ENCODE results near the gene ZNF385B.

The ZNF385B gene

GRCh38 chr2:179619947-179620467 is 241.4 kb downstream of the ZNF385B start:
- no peak for DNase-seq

GRCh38 chr2:179614121-179614520 is 247.3 kb downstream of the ZNF385B start:
- DNase-seq, result no peak

GRCh38 chr2:179613701-179614100 is 247.7 kb downstream of the ZNF385B start:
- no peak for DNase-seq

- no peak for DNase-seq
These were observed 248.1 kb downstream of the ZNF385B start for GRCh38 chr2:179613299-179613651.

GRCh38 chr2:179612591-179613298 is 248.7 kb downstream of the ZNF385B start:
- DNase-seq, result no peak

GRCh38 chr2:179612108-179612507 is 249.3 kb downstream of the ZNF385B start:
- DNase-seq, result no peak

- no peak for DNase-seq
These were observed 255.3 kb downstream of the ZNF385B start for GRCh38 chr2:179606141-179606540.

GRCh38 chr2:179605341-179605740 is 256.1 kb downstream of the ZNF385B start:
- no peak for DNase-seq

- DNase-seq, result no peak
These were observed 256.8 kb downstream of the ZNF385B start for GRCh38 chr2:179604598-179604997.

GRCh38 chr2:179602452-179602851 is 259.0 kb downstream of the ZNF385B start:
- DNase-seq, result no peak

- DNase-seq, result no peak
These were observed 265.4 kb downstream of the ZNF385B start for GRCh38 chr2:179596018-179596417.

- DNase-seq, result no peak
These were observed 266.1 kb downstream of the ZNF385B start for GRCh38 chr2:179595284-179595683.

GRCh38 chr2:179594268-179595112 is 266.9 kb downstream of the ZNF385B start:
- DNase-seq, result no peak

- DNase-seq, result no peak
These were observed 268.1 kb downstream of the ZNF385B start for GRCh38 chr2:179593323-179593722.

GRCh38 chr2:179592167-179592936 is 269.1 kb downstream of the ZNF385B start:
- no peak for DNase-seq

GRCh38 chr2:179591690-179592089 is 269.7 kb downstream of the ZNF385B start:
- DNase-seq, result no peak

- DNase-seq, result no peak
These were observed 272.8 kb downstream of the ZNF385B start for GRCh38 chr2:179588486-179589145.

- DNase-seq, result no peak
These were observed 276.7 kb downstream of the ZNF385B start for GRCh38 chr2:179584760-179585159.

- no peak for DNase-seq
These were observed 279.8 kb downstream of the ZNF385B start for GRCh38 chr2:179581605-179582004.

- no peak for DNase-seq
These were observed 280.9 kb downstream of the ZNF385B start for GRCh38 chr2:179580378-179581146.

- DNase-seq, result no peak
These were observed 281.6 kb downstream of the ZNF385B start for GRCh38 chr2:179579800-179580199.
